Colonic mucosa (tissue), 4 donors: Measurements from ENCODE around the gene FLRT2. TPM values are rescaled to one million over a fixed set of nuclear protein-coding genes. Genes with fewer than 3 reads are reported as not detected.

Experiments used
- DNase-seq: peaks from one replicate; pipeline ENCODE4 v3.0.0-alpha.2; 2020
- H3K27ac ChIP-seq: fragments of 200-600 bp; one replicate; pipeline ENCODE4 v1.8.0; 2021
- H3K27me3 ChIP-seq: fragments of 200-600 bp; one replicate; pipeline ENCODE4 v1.8.0; 2021
- H3K36me3 ChIP-seq: fragments of 200-600 bp; one replicate; pipeline ENCODE4 v1.8.0; 2021
- H3K4me1 ChIP-seq: fragments of 200-600 bp; one replicate; pipeline ENCODE4 v1.8.0; 2021; ENCODE audit warnings: mild to moderate bottlenecking
- H3K4me3 ChIP-seq: fragments of 200-600 bp; one replicate; pipeline ENCODE4 v1.8.0; 2021
- H3K9ac ChIP-seq, 2 donors: one replicate each; pipeline ENCODE4 v1.7.0; 2013; ENCODE audit warnings: control low read depth in 2 of 2, low read depth in 2 of 2, low read length in 2 of 2
- H3K9me3 ChIP-seq: fragments of 200-600 bp; one replicate; pipeline ENCODE4 v1.8.0; 2021
- intact Hi-C: fragments of 100-400 bp; cut with DNase I; formaldehyde crosslinking; loops from one replicate; pipeline ENCODE4 v1.14.1; 2022
- total RNA-seq, 2 donors: library from RNA; stranded (reverse); fragmentation: NEBNext Ultra II Directional in 1 of 2; extraction: Animal tissue kit (Norgen Biotek cat#: 25700) in 1 of 2; gene quantifications; one replicate each; pipeline ENCODE4 v1.2.1, GENCODE V29; 2021
- TF ChIP-seq, protein P1 (sequence below): fragments of 200-600 bp; IDR thresholded peaks from one replicate; pipeline ENCODE4 v1.8.0; 2022; ENCODE audit warnings: antibody characterized with exemption, mild to moderate bottlenecking
- donor health status: healthy.
- donor health status: DM: no; HTN: no; CAD: no.
- donor health status: DM: no; HTN: no; CAD: no.

Gene FLRT2
- total RNA-seq, 2 donors from 2014 or later = 2.1 to 3.0 TPM

DNA sequence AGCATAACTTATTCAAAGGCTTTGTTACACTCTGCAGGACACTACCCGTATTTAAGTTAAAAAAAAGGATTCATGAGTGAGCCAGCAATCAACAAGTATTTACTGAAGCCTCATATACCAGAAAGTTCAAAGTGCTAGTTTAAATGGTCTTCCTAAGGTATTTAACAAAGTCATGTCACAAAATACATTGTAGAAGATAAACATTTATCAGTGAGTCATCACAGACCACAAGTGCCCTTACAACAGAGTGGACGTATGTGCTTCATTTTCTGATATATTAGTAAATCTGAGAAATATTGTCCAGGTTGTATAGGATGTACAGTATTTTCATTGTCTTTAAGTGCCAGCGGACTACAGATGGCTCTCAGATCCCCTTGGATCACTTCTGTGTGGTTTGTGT is 24.2 kb downstream of the FLRT2 start:
- Histone ChIP-seq H3K27ac (no peak overlapping the region), H3K9me3 (no peaks in the 10 kb centered on the region), H3K36me3 (no peaks in the 10 kb centered on the region), H3K9ac (no peak overlapping the region), H3K27me3 (no peaks in the 10 kb centered on the region), H3K4me1 (no peaks in the 10 kb centered on the region), H3K4me3 (no peak overlapping the region)
- TF ChIP-seq, protein P1, sequence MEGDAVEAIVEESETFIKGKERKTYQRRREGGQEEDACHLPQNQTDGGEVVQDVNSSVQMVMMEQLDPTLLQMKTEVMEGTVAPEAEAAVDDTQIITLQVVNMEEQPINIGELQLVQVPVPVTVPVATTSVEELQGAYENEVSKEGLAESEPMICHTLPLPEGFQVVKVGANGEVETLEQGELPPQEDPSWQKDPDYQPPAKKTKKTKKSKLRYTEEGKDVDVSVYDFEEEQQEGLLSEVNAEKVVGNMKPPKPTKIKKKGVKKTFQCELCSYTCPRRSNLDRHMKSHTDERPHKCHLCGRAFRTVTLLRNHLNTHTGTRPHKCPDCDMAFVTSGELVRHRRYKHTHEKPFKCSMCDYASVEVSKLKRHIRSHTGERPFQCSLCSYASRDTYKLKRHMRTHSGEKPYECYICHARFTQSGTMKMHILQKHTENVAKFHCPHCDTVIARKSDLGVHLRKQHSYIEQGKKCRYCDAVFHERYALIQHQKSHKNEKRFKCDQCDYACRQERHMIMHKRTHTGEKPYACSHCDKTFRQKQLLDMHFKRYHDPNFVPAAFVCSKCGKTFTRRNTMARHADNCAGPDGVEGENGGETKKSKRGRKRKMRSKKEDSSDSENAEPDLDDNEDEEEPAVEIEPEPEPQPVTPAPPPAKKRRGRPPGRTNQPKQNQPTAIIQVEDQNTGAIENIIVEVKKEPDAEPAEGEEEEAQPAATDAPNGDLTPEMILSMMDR = no peak
- intact Hi-C loops = no loop called here
- DNase-seq = no peak

DNA sequence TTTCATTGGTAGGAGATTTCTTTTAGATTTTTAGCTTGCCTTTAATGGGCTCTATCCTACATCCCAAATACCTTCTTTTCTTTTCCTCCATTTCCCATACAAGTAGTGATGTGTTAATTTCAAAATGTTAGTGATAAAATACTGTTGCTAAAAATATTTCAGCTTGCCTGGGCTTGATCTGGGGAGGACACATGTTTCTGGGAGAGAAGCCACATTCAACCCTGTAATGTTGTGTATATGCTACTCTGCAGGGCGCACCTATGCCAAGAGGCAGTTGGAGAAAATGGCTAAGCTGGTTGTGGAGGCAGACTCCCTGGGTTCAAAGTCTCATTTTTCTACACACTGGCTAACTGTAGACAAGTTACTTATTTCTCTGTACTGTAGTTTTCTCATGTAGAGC is 26.3 kb downstream of the FLRT2 start:
- H3K36me3 ChIP-seq = no peaks in the 10 kb centered on the region
- no peaks in the 10 kb centered on the region for H3K4me1 ChIP-seq
- intact Hi-C loops = no loop called here
- no peaks in the 10 kb centered on the region for H3K9me3 ChIP-seq
- H3K27me3 ChIP-seq = no peaks in the 10 kb centered on the region
- no peak overlapping the region for H3K9ac ChIP-seq
- H3K27ac ChIP-seq = no peak overlapping the region
- DNase-seq = no peak
- TF ChIP-seq, protein P1 = no peak
- H3K4me3 ChIP-seq = no peak overlapping the region

DNA sequence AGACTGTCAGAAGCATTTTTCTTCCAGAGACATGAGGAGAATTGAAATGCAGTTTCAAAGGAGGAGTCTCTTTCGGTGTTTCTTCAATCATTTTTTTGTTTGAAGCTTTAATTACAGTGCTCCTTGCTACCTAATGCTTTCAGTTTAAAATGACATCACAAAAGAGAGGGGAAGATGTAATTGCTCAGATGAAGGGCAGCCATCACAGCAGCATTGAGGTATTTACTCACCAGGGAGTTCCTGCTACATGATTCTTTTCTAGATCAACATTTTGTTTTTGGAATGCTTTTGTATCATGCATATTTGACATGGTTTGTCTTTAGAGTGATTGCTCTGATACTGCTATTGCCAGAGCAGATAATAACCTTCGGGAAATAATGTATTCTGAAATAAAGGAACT is 28.6 kb downstream of the FLRT2 start:
- Histone ChIP-seq H3K36me3 (no peaks in the 10 kb centered on the region), H3K9ac (no peak overlapping the region), H3K27ac (no peak overlapping the region), H3K4me1 (no peaks in the 10 kb centered on the region), H3K4me3 (no peak overlapping the region), H3K27me3 (no peaks in the 10 kb centered on the region), H3K9me3 (no peaks in the 10 kb centered on the region)
- intact Hi-C loops = no loop called here
- TF ChIP-seq, protein P1 = no peak
- DNase-seq = no peak

DNA sequence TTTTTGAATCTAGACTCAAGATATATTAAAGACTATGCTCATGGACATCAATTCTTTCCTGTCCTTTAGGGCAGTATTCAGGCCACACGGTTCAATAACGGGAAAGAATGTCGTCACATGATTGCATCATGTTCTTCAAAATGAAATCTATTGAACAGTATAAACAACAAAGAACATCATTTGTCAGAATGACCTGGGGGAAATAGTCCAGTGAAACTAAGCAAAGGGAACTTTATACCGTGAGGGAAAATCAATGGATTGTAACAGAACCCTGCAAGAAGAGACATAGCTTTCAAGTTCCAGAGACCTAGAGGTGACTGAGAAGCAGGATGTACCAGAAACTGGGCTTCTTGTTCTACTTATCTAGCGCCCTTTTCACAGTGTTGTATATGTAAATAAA is 32.7 kb downstream of the FLRT2 start:
- Histone ChIP-seq H3K9ac (no peak overlapping the region), H3K9me3 (no peaks in the 10 kb centered on the region), H3K4me1 (no peaks in the 10 kb centered on the region), H3K27ac (no peak overlapping the region), H3K36me3 (no peaks in the 10 kb centered on the region), H3K27me3 (no peaks in the 10 kb centered on the region), H3K4me3 (no peak overlapping the region)
- intact Hi-C loops = no loop called here
- TF ChIP-seq, protein P1 = no peak
- no peak for DNase-seq

DNA sequence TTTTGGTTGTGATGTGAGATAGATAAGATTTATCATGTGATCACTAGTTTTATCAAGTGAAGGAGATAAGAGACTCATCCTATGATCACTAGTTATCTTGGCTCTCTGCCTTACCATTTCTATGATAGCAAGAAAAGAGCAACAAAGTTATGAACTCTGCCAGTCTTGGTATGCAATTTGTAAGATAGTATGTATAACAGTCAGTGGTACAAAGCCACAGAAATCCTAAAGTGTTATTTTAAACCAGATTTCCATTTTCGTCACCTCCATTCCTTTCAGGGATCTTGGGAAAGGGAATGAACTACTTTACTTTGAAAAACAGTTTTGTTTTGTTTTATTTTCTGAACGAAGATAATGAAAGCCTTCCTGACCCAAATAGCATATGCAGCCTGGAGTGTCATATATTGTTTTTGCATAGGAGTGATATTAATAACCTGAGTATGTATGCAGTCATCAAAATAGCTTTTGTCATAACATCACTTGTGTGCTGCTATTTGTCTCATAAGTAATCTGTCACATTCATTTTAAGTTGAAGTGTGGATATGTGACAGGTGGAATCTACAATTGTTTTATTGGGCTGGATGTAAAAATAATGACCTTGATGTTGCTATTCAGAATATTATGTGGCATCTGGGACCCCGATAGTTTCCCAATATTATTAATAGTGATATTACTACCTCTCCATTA is 35.0 kb downstream of the FLRT2 start:
- no peak for DNase-seq
- no peak overlapping the region for H3K27ac ChIP-seq
- no peak overlapping the region for H3K4me3 ChIP-seq
- intact Hi-C loops = no loop called here
- no peaks in the 10 kb centered on the region for H3K4me1 ChIP-seq
- H3K9ac ChIP-seq = no peak overlapping the region
- TF ChIP-seq, protein P1 = no peak
- H3K36me3 ChIP-seq = no peaks in the 10 kb centered on the region
- H3K27me3 ChIP-seq = no peaks in the 10 kb centered on the region
- H3K9me3 ChIP-seq = no peaks in the 10 kb centered on the region
